ENCODE measurements around the gene CLDN24.

DNA sequence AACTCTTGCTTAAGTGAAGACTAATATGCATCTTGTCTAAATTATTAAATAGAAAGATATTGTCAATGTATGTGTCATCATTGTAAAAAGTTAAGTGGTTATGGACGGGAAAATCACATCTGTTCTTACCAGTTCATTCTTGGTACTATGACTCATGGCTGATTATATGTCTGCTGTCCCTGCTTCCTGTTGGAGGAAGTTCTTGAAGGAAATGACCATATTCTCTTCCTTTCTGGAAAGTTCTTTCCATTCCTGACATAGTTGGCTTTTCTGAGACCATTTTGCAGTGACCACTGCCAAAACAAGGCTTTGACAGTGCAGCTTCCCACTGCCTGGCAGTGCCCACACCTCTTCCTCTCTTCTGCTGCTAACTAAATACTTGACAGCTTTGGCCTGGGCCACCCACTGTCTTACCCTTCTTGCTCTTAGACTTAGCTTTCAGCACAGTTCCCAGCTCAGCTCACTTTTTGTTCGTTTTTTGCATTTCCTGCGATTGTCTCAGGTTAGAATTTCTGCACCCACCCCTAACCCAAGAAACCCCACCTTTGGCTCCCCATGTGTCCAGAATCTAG, 13.2 kb upstream of the CLDN24 start:
- no peak for TF ChIP-seq EZH2 (IDR thresholded peaks at IDR 0.05; ENCODE audit: insufficient read depth, low read length)
- no peak for TF ChIP-seq CTCF (IDR thresholded peaks at IDR 0.05; ENCODE audit: insufficient read depth, low read depth, low read length)
